Ovary (tissue), 9 donors: ENCODE data around the gene SPATA3. TPM values are rescaled to one million over a fixed set of nuclear protein-coding genes. Genes with fewer than 3 reads are reported as not detected.

Experiments
- DNase-seq, 5 donors: peaks; one replicate each; pipeline ENCODE4 v3.0.0-alpha.2; 2019 to 2020
- H3K27ac ChIP-seq, 2 donors: fragments of 200-600 bp; one replicate each; pipeline versions ENCODE4 v1.5.1 to v1.8.0; 2019 to 2022
- H3K27me3 ChIP-seq: fragments of 200-600 bp; one replicate; pipeline ENCODE4 v1.8.0; 2022
- H3K36me3 ChIP-seq: fragments of 200-600 bp; sonication (generic); one replicate; pipeline ENCODE4 v1.5.1; 2019
- H3K4me1 ChIP-seq: one replicate; pipeline ENCODE4 v1.8.1; 2013; ENCODE audit warnings: mild to moderate bottlenecking, moderate library complexity; ENCODE audit not compliant: insufficient read depth
- H3K4me3 ChIP-seq: fragments of 200-600 bp; sonication (generic); one replicate; pipeline ENCODE4 v1.5.1; 2017
- H3K9me3 ChIP-seq, 2 donors: fragments of 200-600 bp in 1 of 2; sonication (generic) in 1 of 2; one replicate each; pipeline versions ENCODE4 v1.5.1 to v1.8.1; 2013 to 2019; ENCODE audit warnings: mild to moderate bottlenecking in 1 of 2, moderate library complexity in 1 of 2
- EP300 ChIP-seq: sonication (generic); formaldehyde crosslinking; IDR thresholded peaks from one replicate; pipeline ENCODE4 v1.6.1; 2017; ENCODE audit warnings: antibody characterized with exemption
- POLR2A ChIP-seq: fragments of 450-650 bp; IDR thresholded peaks from one replicate; pipeline ENCODE4 v1.6.1; 2017; ENCODE audit warnings: antibody characterized with exemption, mild to moderate bottlenecking, moderate library complexity
- WGBS, 3 donors: extraction: QIAGEN DNeasy Blood & Tissue Kit in 1 of 3; methylation state at CpG; one replicate each; pipeline versions ENCODE4 v1.1.5 to v1.1.7; 2013 to 2017; 5-methylcytosine and 5-hydroxymethylcytosine counted together
- intact Hi-C, 4 donors: fragments of 100-400 bp; cut with DNase I; formaldehyde crosslinking; loops; one replicate each; pipeline versions ENCODE4 v1.11.0 to v1.15.1; 2022 to 2023
- polyA plus RNA-seq, 2 donors: library from polyadenylated mRNA; stranded (reverse); fragments of 200-250 nt in 1 of 2; fragments of 350-450 nt in 1 of 2; fragmentation: Illumina TruSeq in 1 of 2; extraction: RNeasy Lipid Tissue Mini Kit (QIAGEN cat#74804) in 1 of 2; gene quantifications; one replicate each; pipeline ENCODE4 v1.2.3, GENCODE V29; 2013 to 2014
- total RNA-seq, 7 donors: library from RNA; depleted of rRNA in 2 of 7; stranded (reverse); fragments of >200 nt in 2 of 7; fragmentation: NEBNext Ultra II Directional in 3 of 7; extraction: Animal tissue kit (Norgen Biotek cat#: 25700) in 3 of 7; gene quantifications; one replicate each; pipeline versions ENCODE4 v1.1.0 to v1.2.4, GENCODE V29; 2016 to 2023
- TF ChIP-seq, protein P1 (sequence below), 3 donors: fragments of 450-650 bp in 2 of 3; fragments of 200-600 bp in 1 of 3; IDR thresholded peaks; one replicate each; pipeline versions ENCODE4 v1.5.1 to v1.8.0; 2016 to 2022; ENCODE audit warnings: antibody characterized with exemption in 3 of 3, mild to moderate bottlenecking in 1 of 3
- donor health status: DM: no; HTN: no; CAD: no; lungs with moderate emphysema.
- donor health status: DM: no; HTN: no; CAD: no.
- donor health status: Bipolar disorder and iron deficiency.
- donor health status: DM: yes; HTN: yes; CAD: no.
- donor health status: DM: no; HTN: no; CAD: no.
- donor health status: DM: yes; HTN: yes; CAD: no.

The SPATA3 gene
- total and polyA plus RNA-seq, 9 donors = not detected

DNA sequence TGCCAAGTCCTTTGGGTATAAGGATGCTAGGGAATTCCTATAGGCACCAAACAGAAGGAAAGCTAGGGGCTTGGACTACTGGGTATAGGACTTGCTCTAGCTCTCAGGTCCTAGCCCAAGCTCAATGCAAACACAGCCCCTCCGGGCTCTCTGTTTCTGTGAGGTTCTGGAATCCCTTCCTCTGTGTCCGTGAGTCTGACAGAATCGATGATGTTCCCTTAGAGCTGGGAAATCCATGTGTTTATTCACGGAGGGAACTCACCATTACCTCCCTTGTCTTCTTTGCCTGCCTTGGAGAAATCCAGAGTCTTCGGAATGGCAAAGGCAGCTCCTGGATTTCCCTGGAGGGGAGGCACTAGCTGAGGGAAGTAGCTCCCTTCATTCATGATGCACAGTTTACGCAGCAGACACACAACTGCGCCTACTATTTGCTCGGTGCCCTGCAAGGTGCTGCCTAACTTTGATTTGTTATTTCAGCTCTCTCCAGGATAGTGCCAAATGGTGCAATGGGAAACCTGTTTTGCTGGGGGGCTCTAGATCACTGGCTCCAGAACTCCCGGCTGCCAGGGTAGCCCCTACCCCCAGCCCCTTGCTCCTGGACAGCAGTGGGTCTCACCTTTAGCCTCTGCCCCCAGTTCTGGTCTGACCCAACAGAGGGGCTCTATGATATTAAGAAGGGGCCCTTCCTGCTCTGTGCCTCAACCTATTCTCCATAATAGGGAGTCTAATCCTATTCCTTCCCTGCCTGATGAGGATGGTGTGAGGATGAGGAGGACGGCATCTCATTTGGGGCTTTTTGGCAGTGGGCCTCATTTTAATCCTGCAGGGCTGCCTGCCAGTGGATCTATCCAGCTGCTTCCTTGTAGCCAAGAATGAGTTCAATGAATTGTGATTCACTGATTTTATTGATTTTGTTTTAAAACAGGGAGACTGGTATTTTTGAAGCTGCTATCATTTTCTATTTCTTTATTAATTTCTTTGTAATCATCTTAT lies 52.3 kb downstream of the SPATA3 start:
- no peak for DNase-seq
- Histone ChIP-seq H3K27me3 (no peaks in the 10 kb centered on the region), H3K9me3 (no peaks in the 10 kb centered on the region), H3K4me3 (no peak overlapping the region), H3K36me3 (no peaks in the 10 kb centered on the region), H3K4me1 (no peaks in the 10 kb centered on the region), H3K27ac (no peak overlapping the region)
- intact Hi-C loops = no loop called here
- TF ChIP-seq, protein P1, sequence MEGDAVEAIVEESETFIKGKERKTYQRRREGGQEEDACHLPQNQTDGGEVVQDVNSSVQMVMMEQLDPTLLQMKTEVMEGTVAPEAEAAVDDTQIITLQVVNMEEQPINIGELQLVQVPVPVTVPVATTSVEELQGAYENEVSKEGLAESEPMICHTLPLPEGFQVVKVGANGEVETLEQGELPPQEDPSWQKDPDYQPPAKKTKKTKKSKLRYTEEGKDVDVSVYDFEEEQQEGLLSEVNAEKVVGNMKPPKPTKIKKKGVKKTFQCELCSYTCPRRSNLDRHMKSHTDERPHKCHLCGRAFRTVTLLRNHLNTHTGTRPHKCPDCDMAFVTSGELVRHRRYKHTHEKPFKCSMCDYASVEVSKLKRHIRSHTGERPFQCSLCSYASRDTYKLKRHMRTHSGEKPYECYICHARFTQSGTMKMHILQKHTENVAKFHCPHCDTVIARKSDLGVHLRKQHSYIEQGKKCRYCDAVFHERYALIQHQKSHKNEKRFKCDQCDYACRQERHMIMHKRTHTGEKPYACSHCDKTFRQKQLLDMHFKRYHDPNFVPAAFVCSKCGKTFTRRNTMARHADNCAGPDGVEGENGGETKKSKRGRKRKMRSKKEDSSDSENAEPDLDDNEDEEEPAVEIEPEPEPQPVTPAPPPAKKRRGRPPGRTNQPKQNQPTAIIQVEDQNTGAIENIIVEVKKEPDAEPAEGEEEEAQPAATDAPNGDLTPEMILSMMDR (IDR thresholded peaks at IDR 0.05) = no peak
- TF ChIP-seq POLR2A (no peak), EP300 (no peak)
- WGBS, 3 donors = 61 to 75% (median 71%) methylated on average over 10 of the region's 10 CpGs

DNA sequence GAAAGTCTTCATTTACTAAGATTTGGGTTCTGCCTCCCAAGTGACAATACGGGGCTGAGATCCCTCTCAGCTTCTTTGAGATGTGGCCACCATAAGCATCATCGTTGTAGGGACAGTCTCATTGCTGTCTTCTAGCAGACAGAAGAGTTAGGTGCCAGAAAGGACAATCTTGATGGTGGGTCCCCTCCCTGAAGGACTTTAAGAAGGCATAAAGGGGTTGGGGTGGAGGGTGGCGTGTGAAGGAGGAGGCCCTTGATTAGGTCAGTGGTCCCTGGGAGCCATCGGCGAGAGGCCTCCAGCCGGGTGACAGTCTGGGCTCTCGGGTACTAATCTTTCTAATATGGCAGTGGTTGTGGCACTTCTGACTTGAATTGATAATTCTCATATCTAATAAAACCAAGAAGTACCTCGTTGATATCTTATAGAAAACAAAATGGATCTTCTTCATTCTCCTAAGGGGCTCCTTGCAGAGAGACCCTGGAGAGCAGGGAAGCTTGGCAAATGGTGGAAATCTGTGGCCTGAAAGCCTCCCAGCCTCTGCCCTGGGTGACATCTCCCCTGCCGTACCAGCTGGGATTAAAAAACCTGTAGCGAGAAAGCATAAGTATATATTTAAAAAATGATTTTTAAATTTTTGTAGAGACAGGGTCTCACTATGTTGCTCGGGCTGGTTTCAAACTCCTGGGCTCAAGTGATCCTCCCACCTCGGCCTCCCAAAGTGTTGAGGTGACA lies 53.5 kb downstream of the SPATA3 start:
- H3K9me3 ChIP-seq = no peaks in the 10 kb centered on the region
- WGBS, 3 donors = 84 to 87% (median 85%) methylated on average over 12 of the region's 12 CpGs
- H3K4me1 ChIP-seq = no peaks in the 10 kb centered on the region
- no peaks in the 10 kb centered on the region for H3K36me3 ChIP-seq
- no peaks in the 10 kb centered on the region for H3K27me3 ChIP-seq
- H3K4me3 ChIP-seq = no peak overlapping the region
- intact Hi-C loops = no loop called here
- no peak for DNase-seq
- TF ChIP-seq, protein P1 (IDR thresholded peaks at IDR 0.05) = no peak
- TF ChIP-seq EP300 = no peak
- no peak for TF ChIP-seq POLR2A
- no peak overlapping the region for H3K27ac ChIP-seq

DNA sequence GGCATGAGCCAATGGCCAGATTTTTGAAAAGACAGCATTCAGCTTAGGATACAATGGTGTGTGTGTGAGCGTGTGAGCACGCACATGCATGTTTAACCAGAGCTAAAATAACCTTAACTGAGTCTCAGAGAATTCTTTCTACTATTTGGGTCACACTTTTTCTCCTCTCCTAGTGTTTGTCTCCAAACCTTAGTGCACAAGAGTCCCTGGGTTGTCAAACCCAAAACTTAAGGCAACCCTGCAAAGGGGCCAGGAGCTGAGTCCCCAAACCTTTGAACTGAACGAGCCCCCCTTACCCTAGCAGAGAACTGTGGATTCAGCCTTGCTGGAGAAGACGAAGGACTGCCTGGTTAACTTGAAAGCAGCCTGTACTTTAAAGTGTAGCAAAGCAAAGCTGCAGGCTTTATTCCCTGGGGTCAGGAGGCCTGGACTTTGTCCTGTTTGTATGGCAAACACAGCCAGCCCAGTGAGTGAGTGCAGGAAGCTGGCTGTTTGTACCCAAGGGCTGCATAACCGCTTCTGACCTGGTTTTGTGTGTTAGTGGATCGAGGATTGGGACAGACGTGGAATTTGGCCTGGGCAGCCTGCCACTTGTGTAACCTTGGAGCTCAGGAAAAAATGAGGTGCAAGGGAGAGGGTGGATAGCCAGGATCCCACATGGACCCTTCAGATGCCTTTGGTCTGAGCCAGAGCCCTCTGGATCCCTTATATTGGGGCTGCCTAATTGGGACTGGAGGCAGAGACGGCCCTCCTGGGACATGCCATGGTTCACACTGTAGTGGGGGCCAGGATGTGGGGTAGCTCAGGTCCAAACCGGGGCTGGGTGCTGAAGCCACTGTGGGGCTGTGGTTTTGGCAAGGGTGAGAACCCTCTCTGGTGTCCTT lies 54.3 kb downstream of the SPATA3 start:
- no peak overlapping the region for H3K4me3 ChIP-seq
- H3K4me1 ChIP-seq = no peaks in the 10 kb centered on the region
- TF ChIP-seq POLR2A (no peak), EP300 (no peak)
- TF ChIP-seq, protein P1 (IDR thresholded peaks at IDR 0.05) = no peak
- no peaks in the 10 kb centered on the region for H3K36me3 ChIP-seq
- no peaks in the 10 kb centered on the region for H3K9me3 ChIP-seq
- DNase-seq = peak in 1 of 5 donors; percentile 65
- intact Hi-C loops = no loop called here
- no peaks in the 10 kb centered on the region for H3K27me3 ChIP-seq
- no peak overlapping the region for H3K27ac ChIP-seq
- WGBS, 3 donors = 40 to 52% (median 40%) methylated on average over 9 of the region's 9 CpGs

DNA sequence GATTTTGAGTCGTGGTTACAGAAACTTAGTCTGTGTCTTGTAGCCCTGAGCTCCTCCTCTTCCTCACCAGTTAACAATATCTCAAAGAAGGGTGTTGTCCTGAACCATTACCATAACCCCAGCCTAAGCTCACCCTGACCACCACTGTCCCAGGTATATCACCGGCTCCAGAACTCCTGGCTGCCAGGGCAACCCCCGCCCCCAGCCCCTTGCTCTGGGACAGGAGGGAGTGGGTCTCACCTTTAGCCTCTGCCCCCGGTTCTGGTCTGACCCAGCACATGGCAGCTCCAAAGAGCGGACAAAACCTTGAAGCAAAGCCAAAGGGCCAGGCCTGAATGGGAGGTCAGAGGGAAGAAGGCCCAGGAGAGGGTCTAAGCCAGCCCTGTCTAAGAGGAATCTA lies 55.2 kb downstream of the SPATA3 start:
- TF ChIP-seq EP300 (no peak), POLR2A (no peak)
- TF ChIP-seq, protein P1 (IDR thresholded peaks at IDR 0.05) = no peak
- H3K36me3 ChIP-seq = no peaks in the 10 kb centered on the region
- no peak for DNase-seq
- H3K9me3 ChIP-seq = no peaks in the 10 kb centered on the region
- intact Hi-C loops = no loop called here
- H3K4me1 ChIP-seq = no peaks in the 10 kb centered on the region
- no peak overlapping the region for H3K27ac ChIP-seq
- H3K4me3 ChIP-seq = no peak overlapping the region
- H3K27me3 ChIP-seq = no peaks in the 10 kb centered on the region
- WGBS, 3 donors = 71 to 84% (median 82%) methylated on average over 5 of the region's 5 CpGs
